SIG-M5 (cell line): ENCODE results near the gene TSSK2.

Experiments
- DNase-seq: peaks from one replicate; lab custom pipeline; 2025; lab: John Stamatoyannopoulos, UW

The TSSK2 gene

DNA sequence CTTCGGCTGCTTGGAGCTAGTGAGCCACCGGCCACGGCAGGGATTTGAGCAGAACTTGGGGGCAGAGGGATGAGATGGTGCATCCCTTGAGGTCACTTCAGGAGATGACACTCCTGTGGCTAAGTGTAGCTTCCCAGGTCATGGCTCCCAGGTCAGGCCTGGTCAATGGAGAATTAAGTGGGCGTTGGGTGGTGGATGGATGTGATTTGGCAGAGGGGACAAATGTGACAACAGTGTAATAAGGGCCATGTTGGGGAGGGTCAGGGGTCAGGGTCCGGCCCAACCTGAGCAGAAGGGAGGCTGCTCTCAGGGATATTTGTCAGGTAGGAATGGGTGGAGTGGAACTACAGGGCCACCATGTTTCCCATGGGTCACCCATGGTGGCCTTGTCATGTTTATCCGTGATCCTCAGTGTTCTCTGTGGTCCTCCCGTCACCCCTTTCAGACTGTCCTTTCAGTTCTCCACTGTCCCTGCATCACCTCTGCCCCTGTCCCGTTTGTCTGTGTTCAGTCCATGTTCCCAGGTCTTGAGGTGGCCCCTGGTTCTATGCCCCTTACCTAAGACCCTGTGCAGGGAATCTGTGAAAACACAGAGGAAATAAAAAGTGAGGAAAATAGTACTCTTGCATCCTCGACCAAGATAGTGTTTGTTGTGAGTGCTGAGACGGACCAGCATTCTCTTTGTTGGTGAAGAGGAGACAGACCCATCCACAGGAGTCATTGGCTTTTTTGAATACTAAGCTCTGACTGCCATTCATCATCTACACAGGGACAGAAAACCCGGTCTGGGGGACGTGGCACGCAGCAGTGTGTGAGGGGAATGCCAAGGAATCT lies 41.3 kb downstream of the TSSK2 start:
- DNase-seq = no peak

DNA sequence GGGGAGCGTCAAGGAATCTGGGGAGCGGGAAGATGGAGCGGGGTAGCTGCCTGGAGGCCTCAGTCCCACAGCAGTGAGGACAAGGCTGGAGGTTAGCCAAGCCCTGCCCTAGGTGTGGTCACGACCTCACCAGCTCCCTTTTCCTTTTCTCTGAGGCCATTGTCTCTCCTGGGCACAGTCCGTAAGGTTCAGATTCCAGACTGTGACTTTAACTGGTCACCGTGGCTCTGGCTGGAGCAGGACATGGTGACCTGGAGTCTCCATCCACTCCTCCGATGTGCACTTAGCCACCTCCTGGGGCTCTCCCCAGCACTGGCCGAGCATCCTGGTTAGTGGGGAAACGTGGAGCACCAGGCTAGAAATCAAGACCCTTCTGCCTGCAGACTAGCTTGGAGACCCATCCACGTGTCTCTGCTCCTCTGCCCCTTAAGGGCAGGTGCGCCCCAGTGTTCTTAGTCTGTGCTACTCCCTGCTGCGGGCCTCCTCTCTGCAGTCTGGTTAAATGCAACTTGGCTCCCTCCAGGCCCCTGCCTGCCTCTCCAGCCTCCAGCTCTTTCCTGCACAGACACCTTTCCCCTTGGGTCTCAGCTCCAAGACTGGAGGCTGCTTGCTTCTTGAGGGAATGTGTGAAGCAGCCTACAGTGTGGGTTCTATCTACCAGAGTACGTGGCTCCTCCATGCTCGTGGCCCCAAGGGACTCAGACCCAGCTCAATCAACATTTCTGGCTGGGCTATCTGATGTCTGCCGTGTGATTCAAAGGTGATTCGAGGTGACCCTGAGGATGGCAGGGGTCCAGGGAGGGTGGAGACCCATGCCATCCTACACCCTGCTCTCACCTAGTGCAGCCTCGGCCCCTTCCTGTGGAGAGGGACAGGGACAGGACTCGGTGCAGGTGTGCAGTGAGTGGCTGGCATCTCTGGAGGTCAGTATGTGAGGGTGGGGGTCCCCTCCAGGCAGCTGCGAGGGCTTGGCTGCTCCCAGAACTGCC lies 42.2 kb downstream of the TSSK2 start:
- no peak for DNase-seq

DNA sequence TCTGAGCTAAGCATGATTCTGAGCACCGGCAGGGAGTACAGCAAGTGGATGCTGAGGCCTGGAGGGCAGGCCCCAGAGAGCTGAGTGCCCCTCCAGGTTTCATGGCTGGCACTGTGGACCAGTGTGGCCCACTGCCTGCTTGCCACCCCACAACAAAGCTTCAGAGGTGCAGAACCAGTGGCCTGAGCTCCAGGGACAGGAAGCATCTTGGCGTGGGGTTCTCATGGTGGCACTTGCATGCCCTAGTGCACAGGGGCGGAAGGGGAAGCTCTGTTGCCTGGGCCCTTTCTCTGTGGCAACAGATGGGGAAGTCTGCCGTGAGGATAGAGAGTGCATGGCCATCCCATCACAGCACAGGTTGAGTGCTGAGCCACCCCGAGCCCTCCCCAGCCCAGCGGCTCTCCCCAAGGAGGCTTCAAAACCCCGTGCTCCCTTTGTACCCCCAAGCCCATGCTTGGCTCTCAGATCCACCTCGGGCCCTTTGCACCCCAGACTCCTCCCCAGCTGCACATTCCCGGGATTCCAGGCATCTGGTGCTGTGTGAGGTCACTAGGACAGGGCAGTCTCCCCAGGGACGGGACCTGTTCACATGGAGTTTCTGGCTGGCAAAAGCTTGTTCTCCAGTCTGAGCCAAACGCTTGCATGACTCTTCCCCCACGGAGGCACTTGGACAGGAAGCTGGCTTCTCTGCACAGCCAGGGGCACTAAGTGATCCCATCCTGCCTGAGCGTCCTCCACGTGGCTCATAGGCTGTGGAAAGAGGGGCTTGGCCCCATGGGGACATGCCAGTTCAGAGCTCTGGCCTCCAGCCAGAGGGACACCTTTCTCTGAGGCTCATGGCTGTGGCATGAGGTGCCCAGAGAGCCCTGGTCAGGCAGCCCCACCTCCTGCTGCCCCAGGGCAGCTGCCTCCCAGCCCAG lies 43.3 kb downstream of the TSSK2 start:
- DNase-seq = peak; percentile 36

DNA sequence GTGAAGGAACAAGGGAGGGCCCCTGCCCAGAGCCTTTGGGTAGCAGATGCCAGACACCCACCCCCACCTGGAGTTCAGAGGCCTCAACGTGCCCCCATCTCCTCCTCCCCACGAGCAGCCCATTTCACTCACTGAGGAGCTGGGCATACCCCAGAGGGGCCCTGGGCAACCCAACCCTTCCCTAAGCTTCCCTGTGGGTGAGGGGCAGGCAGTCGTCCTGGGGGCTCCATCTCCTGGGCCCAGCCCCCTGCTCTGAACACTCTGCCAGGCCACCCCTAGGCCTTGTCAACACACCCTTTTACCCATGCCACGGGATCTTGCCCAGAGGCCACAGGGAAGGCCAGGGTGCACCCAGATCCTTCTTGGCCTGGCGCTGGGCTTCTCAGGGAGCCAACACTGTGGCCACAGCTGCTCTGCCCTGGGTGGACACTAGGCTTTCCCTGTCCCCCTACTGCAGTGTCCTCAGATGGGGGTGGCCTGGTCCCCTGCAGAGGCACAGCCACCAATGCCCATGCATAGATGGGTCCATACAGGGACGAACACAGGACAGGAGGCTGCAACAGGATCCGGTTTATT lies 44.0 kb downstream of the TSSK2 start:
- DNase-seq = no peak

DNA sequence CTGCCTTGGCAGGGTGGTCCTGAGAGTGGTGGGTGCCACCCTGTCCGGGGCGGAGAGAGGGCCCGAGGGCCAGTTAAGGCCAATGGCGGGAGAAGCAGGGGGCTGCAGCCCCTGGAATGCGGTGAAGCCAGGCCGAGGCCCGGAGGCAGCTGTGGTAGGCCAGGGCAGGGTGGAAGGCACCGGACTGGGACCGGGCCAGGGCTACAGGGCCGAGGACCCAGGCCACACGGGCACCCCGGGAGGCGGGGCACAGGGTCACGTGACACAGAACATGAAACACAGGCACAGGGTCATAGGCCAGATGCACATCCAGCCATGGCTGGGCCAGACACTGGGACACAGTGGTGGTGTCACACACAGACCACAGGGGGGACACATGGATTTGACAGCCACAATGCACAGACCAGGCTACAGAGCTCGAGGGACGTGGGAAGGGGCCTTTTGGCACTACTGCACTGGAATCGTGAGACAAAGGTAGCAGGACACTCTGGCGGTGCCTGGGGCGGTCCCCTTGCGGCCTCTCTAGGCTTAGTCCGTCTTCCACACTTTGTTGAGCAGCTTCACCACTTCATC lies 44.6 kb downstream of the TSSK2 start:
- no peak for DNase-seq

DNA sequence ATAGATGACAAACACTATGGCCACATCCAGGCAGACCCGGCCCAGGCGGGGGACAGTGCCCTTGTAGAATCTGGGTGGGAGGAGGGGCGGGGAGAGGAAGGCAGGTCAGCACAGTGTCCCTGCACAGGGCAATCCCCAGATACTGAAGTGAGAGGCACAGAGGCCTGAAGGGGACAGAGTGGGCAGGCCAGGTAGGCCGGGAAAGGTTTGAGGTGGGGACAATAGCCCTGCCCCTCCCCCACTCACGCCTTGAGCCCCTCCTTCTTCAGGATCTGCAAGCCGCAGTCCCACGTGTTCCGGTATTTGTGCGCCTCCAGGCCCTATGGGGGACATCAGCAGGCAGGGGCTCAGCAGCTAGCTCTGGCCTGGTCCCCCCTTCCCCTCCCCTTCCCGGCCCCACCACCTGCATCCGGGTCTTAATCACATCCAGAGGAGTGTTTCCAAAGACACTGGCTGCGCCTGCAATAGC lies 45.1 kb downstream of the TSSK2 start:
- DNase-seq = no peak

DNA sequence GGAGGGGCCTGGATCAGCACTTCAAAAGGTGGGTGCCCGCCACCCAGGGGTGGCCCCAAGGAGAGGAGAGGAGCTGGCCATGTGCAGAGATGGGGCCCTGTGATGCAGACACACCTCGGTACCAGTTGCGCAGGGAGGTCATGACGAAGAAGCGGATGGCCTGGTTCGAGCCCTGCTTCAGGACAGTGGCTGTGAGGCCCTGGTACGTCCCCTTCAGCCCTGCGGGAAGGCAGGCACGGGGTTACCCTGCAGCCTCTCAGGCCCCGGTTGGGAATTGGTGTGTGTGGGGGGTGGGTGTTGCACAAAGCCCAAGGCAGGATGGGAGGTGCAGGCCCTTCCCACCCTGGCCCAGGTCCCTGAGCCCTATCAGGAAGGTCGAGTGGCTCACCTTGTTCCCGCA lies 45.6 kb downstream of the TSSK2 start:
- no peak for DNase-seq

DNA sequence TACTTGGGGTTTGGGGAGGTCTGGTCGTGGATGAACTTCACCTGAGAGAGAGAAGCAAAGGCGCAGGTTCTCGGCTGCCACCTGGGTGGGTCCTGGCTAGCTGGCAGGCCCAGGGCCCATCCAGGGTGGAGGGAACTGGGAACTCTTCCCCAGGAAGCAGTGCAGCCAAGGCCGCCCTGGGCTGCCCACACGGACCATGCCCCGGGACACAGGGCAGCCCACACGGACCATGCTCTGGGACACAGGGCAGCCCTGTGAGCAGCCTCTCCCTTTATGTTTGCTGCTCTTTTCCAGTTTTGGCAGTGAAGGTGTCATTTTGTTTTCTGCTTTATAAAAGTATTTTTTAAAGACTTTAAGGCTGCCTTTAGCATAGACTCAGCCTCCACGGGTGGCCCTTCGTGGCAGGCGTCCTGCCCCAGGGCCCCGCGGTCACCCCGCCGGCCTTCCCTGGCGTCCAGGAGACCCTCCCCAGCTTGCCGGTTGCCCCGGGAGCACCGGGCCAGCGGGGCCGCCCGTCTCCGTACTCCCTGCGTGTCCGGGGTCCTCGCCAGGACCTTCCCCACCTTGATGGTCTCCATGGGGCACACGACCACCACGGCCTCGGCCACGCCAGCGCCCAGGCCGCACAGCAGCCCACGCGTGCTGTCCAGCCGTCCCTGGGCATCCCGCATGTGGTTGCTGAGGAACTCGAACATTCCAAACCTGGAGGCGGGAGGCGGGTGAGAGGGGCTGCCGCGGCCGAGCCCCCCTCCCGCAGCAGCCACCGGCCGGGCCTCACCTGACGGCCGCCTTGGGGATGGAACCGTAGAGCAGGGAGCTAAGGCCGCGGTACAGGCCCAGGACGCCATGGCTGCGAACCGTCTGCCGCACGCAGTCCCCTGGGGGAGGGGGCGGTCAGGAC lies 46.3 kb downstream of the TSSK2 start:
- no peak for DNase-seq

DNA sequence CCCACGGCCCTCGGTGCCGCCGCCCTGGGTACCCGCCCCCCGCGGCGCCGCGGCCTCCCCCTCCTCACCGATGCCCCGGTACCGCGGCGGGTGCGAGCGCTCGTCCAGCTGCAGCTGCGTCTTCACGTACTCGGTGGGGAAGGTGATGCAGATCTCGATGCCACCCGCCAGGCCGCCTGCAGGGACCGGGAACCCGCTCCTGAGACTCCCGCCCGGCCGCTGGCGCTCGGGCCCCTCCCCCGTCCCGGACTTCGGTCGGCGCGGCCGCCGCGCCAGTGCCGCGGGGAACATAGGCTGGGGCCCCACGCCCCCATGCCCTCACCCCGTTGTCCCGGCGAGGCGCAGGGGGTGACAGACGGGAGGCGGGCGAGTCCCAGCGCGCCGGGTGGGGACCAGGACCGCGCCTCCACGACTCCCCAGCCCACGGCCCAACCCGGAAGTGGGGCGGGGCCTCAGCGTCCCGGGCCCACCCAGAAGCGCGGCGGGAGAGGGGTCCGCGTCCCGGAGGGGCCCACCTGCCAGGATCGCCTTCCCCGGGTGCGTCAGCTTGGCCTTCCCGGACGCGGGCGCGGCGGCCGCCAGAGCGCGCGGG lies 47.1 kb downstream of the TSSK2 start:
- no peak for DNase-seq

DNA sequence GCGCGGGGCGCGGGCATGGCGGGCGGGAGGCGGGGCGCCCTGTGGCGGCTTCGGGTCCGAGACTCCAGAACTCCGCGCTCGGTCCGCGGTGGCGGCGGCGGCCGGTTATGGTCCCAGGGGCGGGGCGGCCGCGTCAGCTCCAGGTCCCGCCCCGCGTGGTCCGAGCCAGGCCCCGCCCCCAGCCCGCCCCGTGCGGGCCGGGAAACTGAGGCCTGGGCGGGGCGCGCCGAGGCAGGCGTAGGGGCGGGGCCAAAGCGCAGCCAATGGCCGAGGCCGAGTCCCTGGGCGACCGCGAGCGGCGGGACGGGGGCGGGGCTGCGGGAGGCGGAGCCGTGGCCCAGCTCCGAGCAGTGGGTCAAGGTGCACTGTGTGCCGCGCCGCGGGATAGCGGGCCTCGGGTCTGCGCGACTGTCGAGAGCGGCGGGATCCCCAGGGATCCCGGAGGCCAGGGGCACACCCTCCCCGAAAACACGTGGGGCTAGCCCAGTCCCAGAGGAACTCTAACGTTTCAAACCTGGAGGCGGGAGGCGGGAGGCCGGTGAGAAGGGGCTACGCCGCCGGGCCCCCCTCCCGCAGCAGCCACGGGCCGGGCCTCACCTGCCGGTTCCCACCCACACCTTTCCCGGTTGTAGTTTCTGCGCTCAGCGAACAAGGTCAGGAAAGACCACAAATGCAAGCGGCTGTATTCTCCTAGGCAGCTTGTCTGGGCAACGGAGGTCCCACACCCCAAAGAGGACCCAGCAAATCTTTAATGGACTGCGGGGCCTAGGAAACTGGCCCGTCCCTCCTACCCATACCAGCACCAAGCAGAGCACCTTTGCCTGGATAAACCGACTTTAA lies 47.8 kb downstream of the TSSK2 start, which contains the start of gene SLC25A1:
Gene SLC25A1, minus strand, starts transcription at position 80 of the 840 bp plus-strand sequence. Its CDS starts 63 bp downstream, at position 17.
- DNase-seq = no peak

DNA sequence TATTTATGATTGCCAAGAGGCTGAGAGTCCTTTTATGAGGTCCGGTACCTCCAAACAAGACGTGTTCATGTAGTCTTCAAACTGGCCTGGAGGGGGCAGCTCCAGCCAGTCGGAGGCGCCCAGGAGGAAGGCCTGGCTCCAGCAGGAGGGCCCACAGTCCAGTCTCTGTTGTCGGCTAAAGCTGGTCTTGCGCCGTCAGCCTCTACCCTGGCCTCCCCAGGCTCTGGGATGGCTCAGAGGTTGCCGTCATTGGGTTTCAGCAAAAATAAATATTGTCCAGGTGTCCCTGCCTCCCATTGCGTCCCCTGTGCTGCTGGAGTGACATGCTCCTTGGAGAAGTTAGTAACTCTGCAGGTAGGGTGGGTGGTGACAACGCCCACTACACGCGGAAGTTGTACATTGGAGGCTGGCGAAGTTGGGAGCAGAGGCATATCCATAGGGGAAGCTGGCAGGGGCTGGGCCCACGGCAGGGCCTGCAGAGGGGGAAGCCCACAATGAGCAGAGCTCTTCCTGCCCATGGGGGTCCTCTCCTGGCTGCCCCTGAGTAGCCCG lies 48.5 kb downstream of the TSSK2 start:
- DNase-seq = no peak

DNA sequence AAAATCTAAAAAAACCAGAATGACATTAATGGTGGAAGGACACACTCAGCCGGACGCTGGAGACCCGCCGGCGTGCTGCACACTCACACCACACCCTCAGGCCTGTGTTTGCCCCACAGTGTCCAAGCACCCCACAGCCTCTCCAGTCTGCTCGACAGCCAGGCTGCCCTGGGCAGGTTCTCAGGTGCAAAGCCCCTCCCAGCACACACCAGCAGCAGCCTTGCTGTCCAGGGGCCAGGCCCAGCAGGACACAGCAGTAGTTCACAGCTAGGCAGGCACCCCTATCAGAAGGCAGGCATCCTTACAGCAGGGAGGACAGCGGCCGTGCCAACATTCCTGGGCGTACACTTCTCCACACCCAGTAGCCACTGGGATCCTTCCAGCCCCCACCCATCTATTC lies 49.1 kb downstream of the TSSK2 start:
- no peak for DNase-seq

DNA sequence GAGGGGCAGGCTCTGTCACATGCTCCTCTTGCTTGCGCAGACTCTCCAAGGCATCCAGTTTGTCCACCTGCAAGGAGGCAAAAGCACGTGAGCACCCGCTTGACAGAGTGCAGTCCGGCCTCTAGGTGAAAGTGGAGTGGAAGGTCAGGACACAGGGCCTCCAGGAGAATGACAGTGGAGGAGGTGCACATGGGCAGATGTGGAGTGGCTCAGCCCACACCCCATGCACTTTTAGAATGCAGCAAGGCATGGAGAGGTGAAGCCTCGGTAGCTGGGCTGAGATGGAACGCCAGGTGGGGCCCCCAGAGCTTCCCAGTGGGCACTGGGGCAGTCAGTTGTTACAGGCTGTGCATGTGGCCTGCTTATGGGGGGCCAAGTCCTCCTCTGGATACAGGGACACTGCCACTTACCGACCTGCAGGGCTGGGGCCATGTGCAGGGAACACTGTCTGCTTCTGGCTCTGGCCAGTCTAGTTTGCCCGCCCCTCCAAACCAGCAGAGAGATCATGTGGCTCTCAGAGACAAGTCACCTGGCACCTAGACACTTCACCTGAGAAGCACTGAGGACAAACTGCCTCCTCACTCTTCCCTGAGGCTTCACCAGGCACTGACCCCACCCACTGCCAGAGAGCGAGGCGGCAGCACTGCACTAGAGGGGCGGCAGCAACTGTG lies 49.8 kb downstream of the TSSK2 start:
- no peak for DNase-seq

DNA sequence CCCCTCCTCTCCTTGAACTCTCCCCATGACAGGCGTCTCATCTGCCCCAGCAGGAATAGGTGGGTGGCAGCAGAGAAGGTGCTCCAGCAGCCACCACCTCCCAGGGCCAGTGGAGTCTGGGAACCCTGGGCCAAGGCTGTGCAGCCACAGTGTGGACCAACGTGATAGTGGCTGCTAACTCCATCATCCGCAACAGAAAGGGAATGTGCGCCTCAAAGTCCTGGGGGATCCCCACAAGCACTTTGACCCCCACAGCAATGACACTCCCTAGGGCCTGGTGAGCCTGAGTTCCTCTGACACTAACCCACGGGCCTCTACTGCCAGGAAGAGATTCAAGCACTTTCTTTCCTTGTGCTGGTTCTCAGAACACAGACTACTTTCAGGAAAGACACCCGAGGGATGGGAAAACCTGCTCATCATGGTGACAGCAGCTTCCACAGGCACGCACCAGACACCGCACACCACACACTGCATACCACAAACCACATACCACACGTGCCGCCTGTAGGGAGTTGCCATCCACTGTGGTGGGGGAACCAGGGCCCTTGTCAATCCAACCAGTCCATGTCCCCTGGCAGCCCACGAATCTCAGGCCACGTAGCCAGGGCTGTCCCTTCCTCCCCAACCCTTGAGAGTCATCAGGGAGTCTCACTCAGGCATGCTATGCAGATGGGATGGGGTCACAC lies 50.8 kb downstream of the TSSK2 start:
- DNase-seq = no peak
